AG10803 (cell line): ENCODE results near the gene PLEKHG1.

ENCODE experiments used
- DNase-seq: peaks from one replicate; pipeline ENCODE4 v3.0.0; 2010; ENCODE audit warnings: low read depth
- H3K4me3 ChIP-seq: 2 replicates; pipeline ENCODE4 v1.5.1; 2011; ENCODE audit warnings: mild to moderate bottlenecking, low read length, control low read depth
- CTCF ChIP-seq: conservative IDR thresholded peaks from 2 replicates; pipeline ENCODE4 v1.5.1; 2011; ENCODE audit warnings: mild to moderate bottlenecking, low read length, control low read depth, inconsistent platforms

PLEKHG1 gene

GRCh38 chr6:150606647-150607328 is 7.1 kb downstream of the PLEKHG1 start:
- no peak for TF ChIP-seq CTCF
- H3K4me3 ChIP-seq, result no peak overlapping the region
- no peak for DNase-seq

GRCh38 chr6:150607329-150607650 is 7.6 kb downstream of the PLEKHG1 start:
- no peak for TF ChIP-seq CTCF
- no peak for DNase-seq
- no peak overlapping the region for H3K4me3 ChIP-seq

- DNase-seq, result no peak
- no peak for TF ChIP-seq CTCF
- H3K4me3 ChIP-seq, result no peak overlapping the region
Measured at GRCh38 chr6:150610584-150610983, 10.9 kb downstream of the PLEKHG1 start.

GRCh38 chr6:150613269-150613668 is 13.6 kb downstream of the PLEKHG1 start:
- DNase-seq, result no peak
- TF ChIP-seq CTCF, result no peak
- H3K4me3 ChIP-seq, result no peak overlapping the region

- DNase-seq, result no peak
- no peak for TF ChIP-seq CTCF
Measured at GRCh38 chr6:150615967-150616366, 16.3 kb downstream of the PLEKHG1 start.

GRCh38 chr6:150616586-150616985 is 16.9 kb downstream of the PLEKHG1 start:
- no peak overlapping the region for H3K4me3 ChIP-seq
- TF ChIP-seq CTCF, result no peak
- DNase-seq, result no peak

More at GRCh38 chr6:150615967-150616366, 16.3 kb downstream of the PLEKHG1 start:
- no peak overlapping the region for H3K4me3 ChIP-seq

- no peak overlapping the region for H3K4me3 ChIP-seq
- TF ChIP-seq CTCF, result no peak
- no peak for DNase-seq
Measured at GRCh38 chr6:150617062-150617461, 17.4 kb downstream of the PLEKHG1 start.
